HG03565 (cell line): ENCODE measurements around the gene TDP1.
"Not testable (repeated sequence)": the region's sequence is repeated elsewhere in the genome, so short reads cannot be mapped to it uniquely, and the experiment has no call there.

Source experiments
- ATAC-seq: cut with Tn5 transposase; IDR thresholded peaks from one replicate; pipeline ENCODE4 v1.9.1; 2021; ENCODE audit warnings: mild to moderate bottlenecking, moderate library complexity; ENCODE audit not compliant: unreplicated experiment

Gene TDP1

DNA sequence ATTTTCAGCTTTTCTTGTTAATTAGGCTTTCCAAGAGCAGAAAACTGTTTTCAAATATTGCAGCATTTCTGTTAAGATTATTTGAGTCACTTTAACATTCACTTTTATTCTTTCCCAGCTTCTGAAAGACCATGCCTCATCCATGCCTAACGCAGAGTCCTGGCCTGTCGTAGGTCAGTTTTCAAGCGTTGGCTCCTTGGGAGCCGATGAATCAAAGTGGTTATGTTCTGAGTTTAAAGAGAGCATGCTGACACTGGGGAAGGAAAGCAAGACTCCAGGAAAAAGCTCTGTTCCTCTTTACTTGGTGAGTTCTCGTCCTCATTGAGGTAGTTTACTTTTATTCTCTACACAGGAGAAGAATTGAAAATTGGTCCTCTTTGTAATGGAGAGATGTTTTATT lies 33.1 kb downstream of the TDP1 start:
- ATAC-seq, result no peak

DNA sequence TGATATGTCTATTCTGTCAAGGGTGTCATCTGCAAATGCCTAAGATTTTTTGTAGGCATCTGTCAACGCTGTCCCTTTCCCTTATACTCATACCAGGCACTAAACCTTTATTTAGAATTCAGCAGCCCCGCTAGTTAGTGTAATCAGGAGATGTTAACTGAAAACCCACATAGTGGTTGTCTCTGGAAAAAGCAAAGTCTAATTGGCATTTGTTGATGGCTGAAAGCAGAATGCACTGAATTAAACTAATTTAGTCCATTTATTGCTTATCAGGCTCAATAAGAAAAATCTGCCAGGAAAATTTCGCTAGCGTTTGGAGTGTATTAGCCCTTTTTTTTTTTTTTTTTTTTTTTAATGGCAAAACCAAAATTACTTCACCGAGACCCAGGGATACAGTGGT lies 34.5 kb downstream of the TDP1 start:
- ATAC-seq, result no peak

DNA sequence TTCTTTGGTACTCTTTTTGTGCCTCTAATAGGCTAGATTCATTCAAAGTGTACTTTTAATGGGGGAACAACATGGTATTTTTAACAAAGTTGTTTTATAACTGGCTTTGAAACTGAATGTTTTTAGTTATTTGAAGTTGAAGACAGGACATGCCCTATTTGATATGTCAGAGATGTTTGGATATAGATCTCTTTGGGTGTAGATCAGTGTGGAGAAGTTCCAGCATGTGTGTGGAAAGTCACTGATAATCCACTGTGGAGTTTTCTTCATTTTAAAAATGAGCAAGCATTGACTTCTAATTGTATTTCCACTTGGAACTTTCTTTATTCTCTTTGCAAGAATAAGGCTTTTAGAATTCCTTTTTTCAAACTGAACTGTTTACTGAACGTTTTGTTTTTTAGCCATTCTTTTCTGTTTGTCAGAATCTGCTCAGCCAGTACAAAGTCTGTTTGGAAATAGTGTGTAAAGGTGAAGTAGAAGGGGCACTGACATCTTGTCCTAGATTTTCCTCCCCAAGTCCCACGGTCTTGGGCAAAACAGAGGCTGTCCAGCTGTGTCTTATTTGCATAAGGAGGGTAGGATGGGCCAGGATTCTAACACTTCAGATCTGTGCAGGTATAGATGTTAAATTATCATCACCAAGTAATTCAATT lies 35.0 kb downstream of the TDP1 start:
- no peak for ATAC-seq

DNA sequence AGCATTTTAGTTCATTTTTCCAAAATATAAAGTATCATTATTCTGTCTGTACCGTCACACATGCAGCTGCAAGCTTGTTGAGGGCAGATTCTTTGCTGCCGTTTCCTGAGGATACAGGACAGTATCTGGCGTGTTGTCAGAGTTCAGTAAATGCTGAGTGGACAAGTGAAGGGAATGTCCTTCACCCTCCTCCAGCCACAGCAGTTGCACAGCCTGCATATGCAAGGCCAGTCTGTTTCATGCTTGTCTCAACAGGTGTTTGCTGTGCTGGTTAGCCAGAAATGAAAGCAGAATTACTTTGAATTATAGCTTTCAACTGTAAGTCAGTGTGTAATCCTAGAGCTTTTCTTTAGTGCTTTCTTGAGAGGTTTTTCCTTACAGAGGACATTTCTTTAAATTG lies 36.5 kb downstream of the TDP1 start:
- no peak for ATAC-seq

DNA sequence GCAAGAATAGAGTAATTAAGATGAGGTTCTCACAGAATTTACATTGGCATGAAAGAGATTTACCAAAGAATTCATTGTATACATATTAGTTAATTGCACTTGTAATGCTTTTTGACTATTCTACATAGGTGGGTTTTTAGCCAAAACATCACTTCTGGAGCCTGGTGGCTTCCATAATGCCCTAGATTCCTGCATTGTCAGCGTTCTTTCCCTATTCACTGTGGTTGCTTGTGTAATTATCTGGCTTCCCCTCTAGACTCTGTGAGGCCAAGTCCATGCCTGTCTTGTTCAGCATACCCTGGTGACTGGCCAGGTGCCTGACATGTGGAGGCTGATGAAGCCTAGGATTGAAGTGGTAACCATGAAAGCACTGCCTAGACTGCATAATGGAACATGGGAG lies 41.2 kb downstream of the TDP1 start:
- ATAC-seq, result no peak

DNA sequence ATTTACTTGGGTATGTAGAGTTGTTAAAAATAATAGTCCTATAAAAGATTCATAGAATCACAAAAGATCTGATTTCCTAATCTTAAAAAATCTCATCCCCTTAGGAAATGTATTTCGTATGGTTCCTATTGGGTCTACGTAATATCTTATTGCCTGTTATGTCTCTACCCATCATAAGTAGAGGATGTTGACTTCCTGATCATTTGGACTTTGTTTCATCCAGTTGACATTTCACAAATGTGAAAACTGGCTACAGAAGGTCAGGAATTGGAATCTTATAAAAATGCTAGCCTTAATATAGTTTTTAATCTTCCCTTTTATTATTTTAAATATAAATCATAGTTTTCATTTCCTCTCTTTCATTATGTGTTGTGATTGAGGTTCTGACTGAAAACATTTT lies 45.2 kb downstream of the TDP1 start:
- no peak for ATAC-seq

DNA sequence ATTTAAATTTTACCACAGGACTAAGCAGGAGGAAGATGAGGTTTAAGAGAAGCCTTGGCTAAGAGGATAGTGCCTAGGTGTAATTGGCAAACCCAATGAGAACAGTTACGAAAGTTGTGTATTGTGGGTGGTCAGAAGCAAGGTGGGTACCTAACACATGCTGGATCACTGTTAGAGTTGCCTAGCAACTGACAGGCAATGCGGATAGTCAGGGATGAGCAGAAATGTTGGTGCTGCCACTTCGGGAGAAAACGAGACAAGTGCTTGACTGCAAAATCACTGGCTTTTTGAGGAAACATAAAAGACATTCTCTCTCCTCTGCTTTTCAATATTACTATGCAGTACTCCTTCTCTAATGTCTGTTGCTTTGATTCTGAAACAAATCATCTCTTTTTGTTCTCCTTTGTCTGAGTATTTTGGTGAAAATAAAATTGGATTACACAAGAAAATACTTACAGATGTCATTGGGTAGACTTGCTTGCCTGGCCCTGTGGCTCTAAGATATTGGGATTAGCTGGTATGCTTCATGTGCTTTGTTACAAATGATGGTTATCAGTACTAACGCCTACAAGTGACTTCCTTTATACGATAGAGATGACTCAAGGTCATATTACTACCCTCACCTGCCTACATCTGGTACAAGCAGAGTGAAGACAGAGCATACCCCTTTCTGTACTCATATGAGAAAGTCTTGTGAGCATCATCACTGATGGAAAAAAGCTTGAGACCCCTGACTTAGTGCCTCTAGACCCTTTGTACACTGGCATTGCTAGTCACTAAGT lies 48.0 kb downstream of the TDP1 start:
- ATAC-seq, result no peak

DNA sequence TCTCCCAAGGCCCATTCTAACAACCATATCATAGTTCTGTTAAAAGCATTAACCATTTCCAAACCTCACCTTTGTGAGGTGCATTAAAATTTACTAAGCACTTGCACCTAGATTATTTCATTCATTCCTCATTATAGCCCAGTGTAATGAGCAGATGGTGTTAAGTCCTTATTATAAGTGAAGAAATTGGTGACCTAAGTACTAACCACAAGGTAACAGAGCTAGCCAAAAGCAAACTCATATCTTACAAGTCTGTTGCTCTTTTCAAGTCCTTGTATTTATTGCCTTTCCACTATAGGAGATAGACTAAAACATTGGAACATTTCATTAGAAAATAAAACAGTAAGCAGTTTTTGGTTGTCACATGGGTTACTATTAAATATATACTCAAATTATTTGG lies 49.7 kb downstream of the TDP1 start:
- ATAC-seq, result no peak

DNA sequence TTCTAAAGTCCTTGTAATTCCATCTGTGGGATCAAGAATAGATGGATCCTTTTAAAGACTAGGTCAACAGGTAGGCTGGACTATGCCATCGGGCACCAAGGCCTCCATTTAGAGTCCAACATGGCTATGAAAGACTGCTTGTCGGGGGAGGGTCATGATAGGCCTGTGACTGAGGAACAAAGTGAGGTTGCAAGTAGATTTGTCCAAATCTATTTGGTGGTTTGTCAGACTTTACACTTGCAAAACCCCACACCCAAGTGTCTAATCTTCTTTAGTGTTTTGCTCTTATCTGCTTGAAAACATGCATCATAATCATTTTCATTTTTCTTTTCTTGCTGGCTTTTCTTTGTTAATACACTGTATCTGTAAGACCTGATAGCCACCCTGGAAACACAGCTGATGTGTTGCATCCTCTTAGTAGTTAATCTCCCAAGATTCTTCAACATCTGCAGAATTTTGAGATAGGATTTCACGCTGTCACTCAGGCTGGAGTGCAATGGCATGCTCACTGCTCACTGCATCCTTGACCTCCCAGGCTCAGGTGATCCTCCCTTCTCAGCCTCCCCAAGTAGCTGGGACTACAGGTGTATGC lies 50.3 kb downstream of the TDP1 start:
- ATAC-seq, result no peak

DNA sequence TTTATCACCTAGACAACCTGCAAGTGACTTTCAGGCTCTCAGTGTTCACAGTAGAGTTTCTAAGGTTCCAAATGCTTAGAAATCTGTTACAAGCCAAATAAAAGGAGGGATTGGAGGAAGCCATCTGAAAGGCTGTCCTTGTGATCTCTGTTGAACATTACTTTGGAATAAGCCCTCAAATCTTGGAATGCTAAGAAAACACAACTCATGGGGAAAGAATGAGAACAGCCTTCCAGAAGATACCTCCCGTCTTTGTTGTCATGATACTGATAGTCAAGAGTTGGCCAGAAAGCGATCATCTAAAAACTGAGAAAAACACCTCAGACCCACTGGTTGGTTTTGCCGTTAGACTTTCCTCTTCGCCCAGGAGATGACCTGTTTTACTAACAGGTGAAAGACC lies 61.6 kb downstream of the TDP1 start:
- ATAC-seq, result no peak

DNA sequence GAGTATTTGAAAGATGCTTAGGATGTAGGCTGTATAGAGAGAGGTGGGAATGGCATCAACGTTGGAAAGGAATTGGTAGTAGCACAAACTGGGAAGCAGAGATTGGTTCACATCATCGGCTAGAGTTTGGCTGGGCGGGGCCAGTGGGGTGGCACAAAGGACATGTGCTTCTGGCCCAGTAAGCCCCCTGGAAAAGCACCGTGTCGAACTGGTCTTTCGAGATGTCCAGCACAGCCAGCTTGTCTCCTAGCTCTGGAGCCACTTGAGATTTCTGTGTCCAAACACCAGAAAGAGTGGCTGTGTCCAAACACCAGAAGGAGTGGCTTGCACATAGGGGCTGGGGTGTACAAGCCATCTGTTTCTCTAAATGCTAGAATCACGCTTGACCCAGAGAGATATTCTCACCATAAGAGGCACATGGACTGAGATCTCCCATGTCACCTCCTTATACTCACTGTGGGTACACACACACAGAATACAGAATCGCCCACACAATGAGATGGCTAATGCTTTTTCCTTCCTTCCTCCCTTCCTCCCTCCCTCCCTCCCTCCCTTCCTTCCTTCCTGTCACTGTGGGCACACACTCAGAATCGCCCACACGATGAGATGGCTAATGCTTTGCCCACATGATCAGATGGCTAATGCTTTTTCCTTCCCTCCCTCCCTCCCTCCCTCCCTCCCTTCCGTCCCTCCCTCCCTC lies 64.2 kb downstream of the TDP1 start:
- ATAC-seq, result no peak

DNA sequence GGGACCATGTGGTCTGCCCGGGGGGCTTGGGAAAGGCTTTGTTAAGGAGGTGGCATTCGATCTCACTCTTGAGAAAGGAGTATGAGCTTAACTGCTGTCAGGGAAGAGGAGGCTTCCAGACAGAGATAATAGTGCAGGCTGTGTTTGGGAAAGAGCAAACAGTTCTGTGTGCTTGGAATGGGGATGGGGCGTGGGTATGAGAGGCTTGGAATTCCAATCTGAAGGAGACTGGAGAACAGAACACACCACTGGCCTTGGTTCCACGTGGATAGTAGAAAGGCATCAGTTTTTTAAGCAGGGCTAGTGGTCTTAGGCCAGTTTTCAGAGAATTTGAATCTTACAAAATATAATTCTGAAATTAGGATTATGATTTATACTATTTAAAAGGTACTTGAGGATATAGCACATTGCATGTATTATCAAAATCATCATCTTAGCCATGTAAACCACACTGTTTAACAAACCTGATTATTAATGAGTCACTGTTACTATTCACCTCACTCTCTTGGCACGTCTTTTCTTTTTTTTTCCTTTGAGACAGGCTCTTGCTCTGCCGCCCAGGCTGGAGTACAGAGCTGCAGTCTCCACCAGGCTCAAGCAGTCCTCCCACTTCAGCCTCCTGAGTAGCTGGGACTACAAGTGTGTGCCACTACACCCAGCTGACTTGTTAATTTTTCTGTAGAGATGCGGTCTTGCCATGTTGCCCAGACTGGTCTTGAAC lies 67.6 kb downstream of the TDP1 start:
- no peak for ATAC-seq

DNA sequence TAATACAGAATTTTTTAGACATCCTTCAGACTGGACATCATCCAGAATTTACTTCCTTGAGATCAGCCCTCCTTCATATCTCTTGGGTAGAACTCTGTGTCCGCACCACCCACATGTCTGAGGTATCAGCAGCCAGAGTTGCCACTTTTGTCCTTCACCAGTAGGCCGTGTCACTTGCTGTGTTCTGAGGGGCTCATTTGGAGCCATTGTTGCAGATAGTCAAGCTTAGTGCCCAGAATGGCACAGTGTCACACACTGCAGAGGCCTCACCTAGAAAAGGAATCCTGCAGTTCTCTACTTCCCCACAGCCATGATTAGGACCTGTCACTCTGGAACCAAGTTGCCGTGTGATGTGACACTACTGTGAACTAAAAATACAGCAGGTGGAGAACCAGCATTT lies 69.2 kb downstream of the TDP1 start:
- ATAC-seq, result no peak

DNA sequence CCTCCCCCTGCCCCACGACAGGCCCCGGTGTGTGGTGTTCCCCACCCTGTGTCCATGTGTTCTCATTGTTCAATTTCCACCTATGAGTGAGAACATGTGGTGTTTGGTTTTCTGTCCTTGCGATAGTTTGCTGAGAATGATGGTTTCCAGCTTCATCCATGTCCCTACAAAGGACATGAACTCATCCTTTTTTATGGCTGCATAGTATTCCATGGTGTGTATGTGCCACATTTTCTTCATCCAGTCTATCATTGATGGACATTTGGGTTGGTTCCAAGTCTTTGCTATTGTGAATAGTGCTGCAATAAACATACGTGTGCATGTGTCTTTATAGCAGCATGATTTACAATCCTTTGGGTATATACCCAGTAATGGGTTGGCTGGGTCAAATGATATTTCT lies 70.9 kb downstream of the TDP1 start:
- not testable (repeated sequence) for ATAC-seq

DNA sequence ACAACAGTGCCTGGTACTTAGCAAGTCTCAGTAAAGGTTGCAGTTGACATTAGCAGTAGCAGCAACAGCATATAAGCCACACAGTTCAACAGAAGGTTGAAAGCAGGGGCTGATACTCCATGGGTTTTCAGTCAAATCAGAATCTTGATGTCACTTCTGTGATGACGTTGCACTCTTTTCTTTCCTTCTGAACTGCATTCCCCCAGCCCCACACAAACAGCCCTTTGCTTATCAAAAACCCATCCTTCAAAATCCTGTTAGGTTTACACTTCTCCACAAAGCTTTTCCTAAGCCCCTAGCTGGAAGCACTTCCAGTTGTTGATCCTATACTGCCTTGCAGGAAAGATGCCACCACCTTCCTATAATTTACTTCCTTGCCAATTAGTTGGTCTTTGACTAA lies 72.1 kb downstream of the TDP1 start:
- ATAC-seq, result no peak

DNA sequence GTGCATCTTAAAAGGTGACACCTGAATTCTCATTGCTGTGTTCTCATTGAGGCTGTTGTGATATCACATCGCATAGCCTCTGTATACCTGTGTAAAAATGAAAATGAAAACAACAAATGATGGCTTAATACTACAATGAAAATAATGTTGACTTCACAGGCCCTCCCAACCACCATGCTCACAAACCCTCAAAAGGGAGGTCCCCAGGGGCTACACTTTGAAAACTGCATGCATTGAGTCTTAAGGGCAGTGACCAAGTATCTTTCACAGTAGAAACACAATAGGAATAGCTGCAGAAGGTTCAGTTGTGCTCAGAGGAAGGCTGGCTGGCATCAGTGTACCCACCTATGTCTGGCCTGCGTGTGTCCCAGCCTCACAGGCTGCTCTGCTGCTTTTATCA lies 78.4 kb downstream of the TDP1 start:
- ATAC-seq, result no peak

DNA sequence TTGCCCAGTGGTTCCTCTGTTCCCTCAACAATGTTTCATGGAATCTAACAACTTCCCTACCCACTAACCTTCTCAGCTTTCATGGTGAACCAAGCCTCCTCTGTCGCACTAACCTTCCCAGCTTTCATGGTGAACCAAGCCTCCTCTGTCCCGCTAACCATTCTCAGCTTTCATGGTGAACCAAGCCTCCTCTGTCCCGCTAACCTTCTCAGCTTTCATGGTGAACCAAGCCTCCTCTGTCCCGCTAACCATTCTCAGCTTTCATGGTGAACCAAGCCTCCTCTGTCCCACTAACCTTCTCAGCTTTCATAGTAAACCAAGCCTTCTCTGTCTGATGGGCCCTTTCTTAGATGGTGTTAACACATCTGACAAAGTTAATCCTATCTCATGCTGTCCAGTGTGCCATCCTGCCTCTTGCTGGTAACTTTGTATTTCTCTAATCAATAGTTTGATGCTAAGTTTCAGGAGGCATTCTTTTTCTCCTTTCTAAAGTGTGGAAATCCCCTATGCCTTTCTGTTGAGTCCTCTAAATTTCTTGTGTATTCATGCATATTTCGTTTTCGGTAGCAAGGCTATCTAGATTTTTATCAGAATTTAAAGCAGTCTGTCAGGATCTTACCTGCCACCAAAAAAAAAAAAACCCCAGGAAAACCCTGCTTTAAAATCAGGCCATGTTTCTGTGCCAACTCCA lies 79.3 kb downstream of the TDP1 start:
- ATAC-seq, result no peak

DNA sequence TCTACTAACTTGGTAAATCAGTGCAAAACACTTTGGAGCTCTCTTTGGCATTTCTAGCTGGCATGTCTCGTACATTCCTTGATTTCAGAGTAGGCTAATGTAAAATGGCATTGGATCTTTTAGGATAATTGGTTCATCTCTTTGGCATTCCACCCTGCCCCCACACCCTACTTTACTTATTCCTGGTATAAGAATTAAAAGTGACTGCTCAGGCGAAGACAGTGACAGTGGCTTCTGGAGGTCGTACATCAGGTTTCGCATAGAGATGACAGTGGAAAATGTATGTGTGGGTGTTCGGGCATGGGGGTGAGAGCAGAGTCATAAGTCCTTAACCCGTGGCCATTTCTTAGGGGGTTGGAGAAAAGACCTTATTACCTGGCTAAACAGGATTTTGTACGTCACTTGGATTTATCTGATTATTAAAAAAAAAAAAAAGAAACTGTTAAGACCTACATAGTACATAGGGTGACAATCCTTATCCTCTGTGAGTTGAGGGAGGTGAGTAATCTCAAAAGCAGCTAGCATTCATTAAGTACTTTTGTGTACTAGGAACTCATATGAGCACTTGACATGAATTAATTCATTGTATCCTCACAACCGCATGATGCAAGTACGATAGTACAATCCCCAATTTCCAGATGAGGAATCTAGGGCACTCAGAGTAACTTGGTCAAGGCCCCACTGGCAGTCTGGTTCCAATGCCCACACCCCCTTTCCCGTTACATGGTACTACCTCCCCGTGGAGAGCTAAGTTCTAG lies 83.7 kb downstream of the TDP1 start:
- ATAC-seq, result no peak

DNA sequence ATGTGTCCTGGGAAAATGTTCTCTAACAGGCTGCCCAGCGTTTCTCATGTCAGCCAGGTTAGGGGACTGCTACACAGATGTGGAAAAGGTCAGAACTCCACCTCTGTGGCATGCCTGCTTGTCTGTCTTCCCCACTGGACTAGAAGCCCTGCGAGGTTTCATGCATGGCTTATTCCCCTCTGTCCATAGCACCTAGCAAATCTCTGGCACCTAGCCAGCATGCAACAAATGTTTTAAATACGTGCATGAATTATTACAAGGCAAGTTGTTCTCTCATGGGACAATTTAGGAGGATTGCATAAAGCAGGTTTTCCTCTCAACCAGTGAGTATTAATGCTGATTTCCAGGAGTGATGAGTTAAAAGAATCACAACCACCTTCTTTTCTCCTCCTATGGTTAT lies 84.7 kb downstream of the TDP1 start:
- ATAC-seq, result no peak
